ENCODE results near the gene UBE2G1.

Gene UBE2G1

DNA sequence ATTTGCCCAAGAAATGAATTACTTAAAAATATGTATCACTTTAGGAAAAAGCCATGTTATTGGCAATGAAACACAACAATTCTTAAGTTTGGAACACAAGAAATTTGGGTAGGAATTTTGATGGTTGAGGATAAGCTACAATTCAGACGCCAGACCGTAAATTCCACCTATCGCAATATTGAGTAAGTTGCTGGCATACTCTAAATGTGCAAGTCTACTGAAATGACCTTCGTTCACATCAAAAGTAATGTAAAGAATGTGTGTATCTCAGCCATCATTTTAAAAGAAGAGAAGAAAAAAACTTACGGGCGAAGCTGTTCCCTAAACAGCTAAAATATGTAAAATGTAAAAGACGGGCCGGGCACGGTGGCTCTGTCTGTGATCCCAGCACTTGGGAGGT lies 33.4 kb downstream of the UBE2G1 start:
- DNase-seq, result no peak

- DNase-seq, result no peak
These were observed 34.0 kb downstream of the UBE2G1 start for GRCh38 chr17:4332296-4332970.

- no peak for DNase-seq
These were observed 34.9 kb downstream of the UBE2G1 start for GRCh38 chr17:4331614-4332013.

GRCh38 chr17:4329838-4330237 lies 36.6 kb downstream of the UBE2G1 start:
- DNase-seq, result no peak

GRCh38 chr17:4327606-4328005 lies 38.9 kb downstream of the UBE2G1 start:
- DNase-seq, result no peak

DNA sequence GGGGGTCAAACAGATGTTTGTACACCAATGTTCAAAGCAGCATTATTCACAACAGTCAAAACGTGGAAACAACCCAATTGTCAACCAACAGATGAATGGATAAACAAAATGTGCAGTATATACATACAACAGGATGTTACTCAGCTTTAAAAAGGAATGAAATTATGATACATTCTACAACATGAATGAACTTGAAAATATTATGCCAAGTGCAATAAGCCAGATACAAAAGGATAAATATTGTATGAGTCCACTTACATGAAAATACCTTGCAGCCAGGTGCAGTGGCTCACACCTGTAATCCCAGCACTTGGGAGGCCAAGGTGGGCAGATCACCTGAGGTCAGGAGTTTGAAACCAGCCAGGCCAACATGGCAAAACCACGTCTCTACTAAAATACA lies 39.9 kb downstream of the UBE2G1 start:
- no peak for DNase-seq

- DNase-seq, result no peak
These were observed 40.4 kb downstream of the UBE2G1 start for GRCh38 chr17:4326112-4326511.

DNA sequence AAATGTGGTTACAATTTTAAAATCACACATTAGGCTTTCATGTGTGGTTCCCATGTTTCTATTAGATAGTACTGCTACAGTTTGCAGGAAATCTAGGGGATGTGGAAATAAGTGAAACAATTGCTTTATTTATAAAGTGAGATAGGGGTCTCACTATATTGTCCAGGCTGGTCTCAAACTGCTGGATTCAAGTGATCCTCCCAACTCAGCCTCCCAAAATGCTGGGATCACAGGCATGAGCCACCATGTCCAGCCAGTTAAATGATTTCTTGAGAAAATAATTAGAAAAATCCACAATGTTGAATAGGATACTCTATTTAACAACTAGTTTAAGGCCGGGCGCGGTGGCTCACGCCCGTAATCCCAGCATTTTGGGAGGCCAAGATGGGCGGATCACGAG lies 42.0 kb downstream of the UBE2G1 start:
- no peak for DNase-seq

DNA sequence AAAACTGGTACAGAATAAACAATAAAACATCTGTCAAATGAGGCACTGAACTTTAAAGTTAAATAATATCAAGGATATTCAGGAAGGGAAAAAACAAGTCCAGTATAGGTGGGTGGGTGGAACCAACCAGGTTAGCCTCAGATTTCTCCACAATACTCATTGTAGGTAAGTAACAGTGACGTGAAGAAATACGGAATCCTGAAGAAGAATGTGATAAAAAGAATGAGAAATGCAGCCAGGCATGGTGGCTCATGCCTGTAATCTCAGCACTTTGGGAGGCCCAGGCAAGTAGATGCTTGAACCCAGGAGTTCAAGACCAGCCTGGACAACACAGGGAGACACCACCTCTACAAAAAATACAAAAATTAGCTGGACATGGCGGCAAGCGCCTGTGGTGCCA lies 47.3 kb downstream of the UBE2G1 start:
- no peak for DNase-seq

GRCh38 chr17:4318596-4318995 lies 47.9 kb downstream of the UBE2G1 start:
- no peak for DNase-seq

- no peak for DNase-seq
These were observed 48.3 kb downstream of the UBE2G1 start for GRCh38 chr17:4318186-4318585.

DNA sequence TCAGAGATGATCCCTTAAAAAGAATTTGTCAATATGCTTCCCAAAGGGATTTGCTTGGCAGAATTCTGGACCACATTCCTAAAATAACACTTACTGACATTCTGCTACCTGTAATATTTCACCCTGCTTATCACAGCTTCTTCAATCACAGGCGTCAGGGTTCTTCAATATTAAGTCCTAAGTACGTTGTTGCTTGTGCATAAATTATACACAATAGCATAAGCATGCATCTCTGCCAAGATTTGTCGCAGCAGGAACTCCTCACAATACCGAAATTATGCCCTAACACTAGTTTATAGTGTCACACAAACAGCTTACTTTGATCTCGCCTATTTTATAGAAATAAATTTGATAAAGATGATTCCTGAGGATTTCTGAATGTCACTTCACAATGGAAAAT lies 48.9 kb downstream of the UBE2G1 start:
- no peak for DNase-seq

DNA sequence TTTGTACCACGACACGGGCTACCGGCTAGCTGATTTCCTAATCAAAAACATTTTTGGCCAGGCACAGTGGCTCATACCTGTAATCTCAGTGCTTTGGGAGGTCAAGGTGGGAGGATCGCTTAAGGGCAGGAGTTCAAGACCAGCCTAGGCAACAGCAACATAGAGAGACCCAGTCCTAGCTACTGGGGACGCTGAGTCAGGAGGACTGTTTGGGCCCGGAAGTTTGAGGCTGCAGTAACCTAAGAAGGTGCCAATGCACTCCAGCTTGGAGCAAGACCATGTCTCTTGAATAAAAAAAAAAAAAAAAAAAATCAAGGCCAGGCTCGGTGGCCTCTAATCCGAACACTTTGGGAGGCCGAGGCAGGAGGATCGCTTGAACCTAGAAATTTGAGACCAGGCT lies 49.8 kb downstream of the UBE2G1 start:
- no peak for DNase-seq

DNA sequence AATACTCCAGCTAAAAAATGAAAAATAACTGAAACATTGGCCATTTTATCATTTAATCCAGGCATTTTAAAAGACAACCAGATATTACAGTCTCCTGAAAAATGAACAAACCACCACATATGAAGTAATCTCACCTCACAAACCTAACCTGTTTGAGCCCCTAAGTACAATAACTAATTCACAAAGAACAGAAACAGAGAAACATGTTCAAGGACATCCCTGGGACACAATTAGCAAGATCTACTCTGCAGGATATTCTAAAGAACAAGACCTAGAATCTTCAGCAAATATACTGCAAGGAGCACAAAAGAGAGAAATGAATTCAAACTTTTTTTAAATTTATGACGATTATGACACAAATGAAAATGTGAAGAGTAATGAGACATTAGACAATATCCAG lies 51.9 kb downstream of the UBE2G1 start:
- no peak for DNase-seq

DNA sequence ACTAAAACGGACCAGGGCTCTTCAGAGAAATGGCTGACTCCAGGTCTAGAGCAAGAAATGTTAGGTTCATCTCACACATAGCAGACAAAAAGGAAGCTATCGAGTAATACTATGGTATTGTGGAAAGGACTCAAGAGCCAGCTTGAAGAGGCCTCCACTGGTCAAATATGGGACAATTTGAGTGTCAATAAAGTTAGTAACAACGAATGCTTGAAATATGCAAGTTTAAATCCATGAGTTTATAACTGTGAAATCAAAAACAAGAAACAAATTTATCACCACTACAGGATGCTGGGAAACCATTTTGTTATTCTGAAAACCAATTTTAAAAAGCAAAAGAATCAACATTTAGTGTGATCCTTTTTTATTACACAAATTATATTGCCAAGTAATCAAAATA lies 52.3 kb downstream of the UBE2G1 start:
- DNase-seq, result no peak

GRCh38 chr17:4313221-4314114 lies 53.0 kb downstream of the UBE2G1 start:
- DNase-seq, result no peak

- no peak for DNase-seq
These were observed 56.0 kb downstream of the UBE2G1 start for GRCh38 chr17:4310354-4311060.

- no peak for DNase-seq
These were observed 56.6 kb downstream of the UBE2G1 start for GRCh38 chr17:4309897-4310296.

DNA sequence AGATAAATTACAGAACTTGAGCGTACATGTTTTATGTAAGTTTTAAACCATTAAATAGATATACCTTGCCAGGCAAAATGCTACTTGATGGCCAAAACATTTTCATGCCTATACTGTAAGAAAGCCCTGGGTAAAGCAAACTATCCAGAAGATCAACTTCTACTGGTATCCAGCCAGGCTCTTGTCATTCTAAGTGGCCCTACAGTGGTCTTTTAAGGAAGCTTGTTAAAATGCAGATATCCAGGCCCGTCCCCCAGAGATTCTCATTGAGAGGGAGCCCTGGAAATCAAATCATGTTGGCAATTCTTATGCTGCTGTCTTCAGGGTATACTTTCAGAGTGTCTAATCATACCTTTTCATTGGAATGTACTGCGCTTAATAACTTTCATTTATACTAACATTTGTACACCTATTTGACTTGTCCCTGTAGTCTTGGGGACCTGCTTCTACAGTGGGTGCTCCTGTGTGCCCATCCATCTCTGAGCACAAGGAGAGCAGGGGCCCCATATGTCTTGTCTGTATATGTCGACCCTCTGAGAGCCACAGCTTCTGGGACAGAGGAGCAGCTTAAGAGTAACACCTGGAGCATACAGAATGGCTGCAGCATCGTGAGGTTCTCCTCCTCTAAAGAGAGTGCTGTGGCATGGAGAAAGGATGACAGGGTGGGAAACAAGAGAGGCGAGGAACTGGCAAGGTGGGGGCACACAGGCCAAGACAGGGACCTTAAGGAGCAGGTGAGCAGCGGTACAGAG lies 59.1 kb downstream of the UBE2G1 start:
- DNase-seq, result no peak

- DNase-seq, result no peak
These were observed 61.3 kb downstream of the UBE2G1 start for GRCh38 chr17:4305224-4305623.

- DNase-seq, result peak; percentile 39
These were observed 62.0 kb downstream of the UBE2G1 start for GRCh38 chr17:4304417-4305027.

- no peak for DNase-seq
These were observed 65.4 kb downstream of the UBE2G1 start for GRCh38 chr17:4301066-4301465.

DNA sequence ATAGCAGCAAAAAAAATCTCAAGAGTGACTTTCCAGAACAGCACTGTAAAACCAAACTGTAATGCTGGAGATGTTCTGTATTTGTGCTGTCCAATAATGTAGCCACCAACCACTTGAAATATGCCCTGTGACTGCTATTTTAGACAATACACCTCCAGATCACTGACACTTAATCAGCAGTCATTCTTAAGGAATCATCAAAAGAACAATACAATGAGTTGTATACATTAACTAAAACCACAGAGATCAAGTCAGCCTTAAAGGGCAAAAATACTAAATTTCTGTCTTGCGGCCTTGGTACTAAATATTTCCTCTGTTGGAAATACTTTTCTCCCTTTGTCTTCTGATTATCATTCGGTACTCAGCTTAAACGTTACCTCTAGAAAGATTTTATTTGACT lies 69.1 kb downstream of the UBE2G1 start:
- DNase-seq, result no peak

All from central memory CD4-positive, alpha-beta T cell (primary cell).